HFFc6 (cell line): ENCODE measurements around the gene TMSB10. TPM values are rescaled to one million over a fixed set of nuclear protein-coding genes. Genes with fewer than 3 reads are reported as not detected.

ENCODE experiments used
- DNase-seq: peaks from one replicate; pipeline ENCODE4 v3.0.0-alpha.2; 2018
- H3K27ac Mint-ChIP-seq: 2 replicates; pipeline ENCODE4 v1.8.0; 2020; ENCODE audit warnings: mild to moderate bottlenecking, mixed read lengths
- H3K27me3 Mint-ChIP-seq: 2 replicates; pipeline ENCODE4 v1.8.0; 2021; ENCODE audit warnings: mild to moderate bottlenecking, moderate library complexity, mixed read lengths; ENCODE audit not compliant: insufficient read depth
- H3K36me3 Mint-ChIP-seq: 2 replicates; pipeline ENCODE4 v1.8.0; 2021; ENCODE audit warnings: low read depth, mixed read lengths
- H3K4me1 Mint-ChIP-seq: 2 replicates; pipeline ENCODE4 v1.8.0; 2020; ENCODE audit warnings: low read depth, mixed read lengths
- H3K4me3 Mint-ChIP-seq: 2 replicates; pipeline ENCODE4 v1.8.0; 2020; ENCODE audit warnings: mild to moderate bottlenecking, moderate library complexity, mixed read lengths
- H3K9me3 Mint-ChIP-seq: 2 replicates; pipeline ENCODE4 v1.8.0; 2020; ENCODE audit warnings: mild to moderate bottlenecking, mixed read lengths
- total RNA-seq, 6 experiments: library from RNA; stranded (reverse); fragmentation: NEBNext Ultra II Directional; extraction: Animal tissue kit (Norgen Biotek cat#: 25700); gene quantifications; 2 replicates in 1 of 6; 3 replicates in 5 of 6; pipeline ENCODE4 v1.2.3, GENCODE V29; 2021
- TF ChIP-seq, protein P1 (sequence below): fragments of 200-600 bp; sonication (generic); IDR thresholded peaks from 2 replicates; pipeline ENCODE4 v1.5.0; 2021; ENCODE audit warnings: antibody characterized with exemption, mild to moderate bottlenecking

TMSB10 gene
- total RNA-seq, 6 experiments from 2014 or later = 3,909 to 6,151 (median 5,325) TPM

DNA sequence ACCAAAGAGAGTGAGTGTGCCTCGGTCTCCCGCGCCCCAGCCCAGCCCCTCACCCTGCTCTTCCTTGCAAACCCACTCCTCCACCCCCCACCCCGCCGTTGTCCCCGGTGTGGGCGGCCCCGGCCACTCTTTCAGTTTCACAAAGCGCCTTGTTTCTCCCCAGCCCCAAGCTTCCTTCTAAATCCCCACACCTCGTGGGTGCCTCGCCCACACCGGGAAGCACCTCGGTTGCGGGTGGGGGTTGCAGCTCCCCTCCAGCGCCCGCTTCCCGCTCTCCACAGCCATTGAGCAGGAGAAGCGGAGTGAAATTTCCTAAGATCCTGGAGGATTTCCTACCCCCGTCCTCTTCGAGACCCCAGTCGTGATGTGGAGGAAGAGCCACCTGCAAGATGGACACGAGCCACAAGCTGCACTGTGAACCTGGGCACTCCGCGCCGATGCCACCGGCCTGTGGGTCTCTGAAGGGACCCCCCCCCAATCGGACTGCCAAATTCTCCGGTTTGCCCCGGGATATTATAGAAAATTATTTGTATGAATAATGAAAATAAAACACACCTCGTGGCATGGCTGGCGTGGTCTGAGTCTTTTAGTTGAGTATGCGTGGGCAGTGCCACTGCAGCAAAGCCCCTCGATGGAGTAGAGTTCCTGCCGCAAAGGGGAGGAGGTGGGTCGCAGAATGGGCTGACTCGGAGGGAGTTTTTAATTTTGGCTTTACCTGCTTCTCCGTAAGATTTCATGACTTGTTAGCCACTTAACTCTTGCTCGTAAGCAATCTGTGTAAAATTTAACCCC is 848 bp downstream of the TMSB10 start:
- H3K4me3 Mint-ChIP-seq = peak overlapping the region; percentile 97
- H3K9me3 Mint-ChIP-seq = peaks cover 21% of the 10 kb centered on the region
- TF ChIP-seq, protein P1, sequence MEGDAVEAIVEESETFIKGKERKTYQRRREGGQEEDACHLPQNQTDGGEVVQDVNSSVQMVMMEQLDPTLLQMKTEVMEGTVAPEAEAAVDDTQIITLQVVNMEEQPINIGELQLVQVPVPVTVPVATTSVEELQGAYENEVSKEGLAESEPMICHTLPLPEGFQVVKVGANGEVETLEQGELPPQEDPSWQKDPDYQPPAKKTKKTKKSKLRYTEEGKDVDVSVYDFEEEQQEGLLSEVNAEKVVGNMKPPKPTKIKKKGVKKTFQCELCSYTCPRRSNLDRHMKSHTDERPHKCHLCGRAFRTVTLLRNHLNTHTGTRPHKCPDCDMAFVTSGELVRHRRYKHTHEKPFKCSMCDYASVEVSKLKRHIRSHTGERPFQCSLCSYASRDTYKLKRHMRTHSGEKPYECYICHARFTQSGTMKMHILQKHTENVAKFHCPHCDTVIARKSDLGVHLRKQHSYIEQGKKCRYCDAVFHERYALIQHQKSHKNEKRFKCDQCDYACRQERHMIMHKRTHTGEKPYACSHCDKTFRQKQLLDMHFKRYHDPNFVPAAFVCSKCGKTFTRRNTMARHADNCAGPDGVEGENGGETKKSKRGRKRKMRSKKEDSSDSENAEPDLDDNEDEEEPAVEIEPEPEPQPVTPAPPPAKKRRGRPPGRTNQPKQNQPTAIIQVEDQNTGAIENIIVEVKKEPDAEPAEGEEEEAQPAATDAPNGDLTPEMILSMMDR = no peak
- peaks cover 48% of the 10 kb centered on the region for H3K36me3 Mint-ChIP-seq
- DNase-seq = no peak
- peaks cover 25% of the 10 kb centered on the region for H3K27me3 Mint-ChIP-seq
- H3K27ac Mint-ChIP-seq = peak overlapping the region; percentile 93
- peaks cover 46% of the 10 kb centered on the region for H3K4me1 Mint-ChIP-seq

DNA sequence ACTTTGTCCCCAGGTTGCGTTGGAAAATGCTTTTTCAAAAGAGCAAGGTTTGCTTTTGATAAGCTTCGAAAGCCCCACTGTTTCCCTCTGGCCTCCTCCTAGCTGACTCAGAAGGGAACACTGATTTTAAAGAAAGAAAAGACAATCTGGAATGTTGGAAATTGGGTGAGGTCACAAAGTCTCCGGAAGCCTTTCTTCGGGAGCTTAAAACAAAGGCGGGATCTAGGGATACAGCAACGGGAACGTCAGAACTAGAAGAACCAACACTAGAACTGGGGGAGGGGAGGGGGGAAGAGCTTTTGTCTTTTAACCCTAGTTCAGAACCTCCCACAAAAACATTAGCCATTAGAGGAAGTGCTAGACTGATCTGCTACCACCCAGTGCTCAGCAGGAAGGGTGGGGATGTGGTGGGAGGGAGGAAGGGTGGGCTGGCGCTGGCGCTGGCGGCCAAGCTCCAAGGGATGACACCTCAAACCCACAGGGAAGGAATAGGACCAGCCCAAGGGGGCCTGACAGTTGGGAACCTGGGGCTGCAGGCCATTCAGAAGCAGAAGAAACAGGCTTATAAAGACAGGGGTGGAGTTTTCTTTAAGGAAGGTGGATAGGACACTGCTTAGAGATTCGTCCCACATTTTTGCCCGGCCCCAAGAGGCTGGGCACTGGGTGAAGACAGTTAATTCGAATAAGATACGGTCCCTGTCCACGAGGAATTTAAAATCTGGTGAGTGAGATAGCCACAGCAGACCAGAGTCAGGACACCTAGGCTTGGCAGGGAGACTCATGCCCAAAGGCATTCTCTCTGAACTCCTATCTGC is 1.7 kb downstream of the TMSB10 start:
- peaks cover 42% of the 10 kb centered on the region for H3K36me3 Mint-ChIP-seq
- DNase-seq = peak; percentile 81
- peaks cover 46% of the 10 kb centered on the region for H3K4me1 Mint-ChIP-seq
- TF ChIP-seq, protein P1 = no peak
- H3K4me3 Mint-ChIP-seq = peak overlapping the region; percentile 97
- H3K27me3 Mint-ChIP-seq = peaks cover 25% of the 10 kb centered on the region
- peaks cover 18% of the 10 kb centered on the region for H3K9me3 Mint-ChIP-seq
- H3K27ac Mint-ChIP-seq = peak overlapping the region; percentile 93

DNA sequence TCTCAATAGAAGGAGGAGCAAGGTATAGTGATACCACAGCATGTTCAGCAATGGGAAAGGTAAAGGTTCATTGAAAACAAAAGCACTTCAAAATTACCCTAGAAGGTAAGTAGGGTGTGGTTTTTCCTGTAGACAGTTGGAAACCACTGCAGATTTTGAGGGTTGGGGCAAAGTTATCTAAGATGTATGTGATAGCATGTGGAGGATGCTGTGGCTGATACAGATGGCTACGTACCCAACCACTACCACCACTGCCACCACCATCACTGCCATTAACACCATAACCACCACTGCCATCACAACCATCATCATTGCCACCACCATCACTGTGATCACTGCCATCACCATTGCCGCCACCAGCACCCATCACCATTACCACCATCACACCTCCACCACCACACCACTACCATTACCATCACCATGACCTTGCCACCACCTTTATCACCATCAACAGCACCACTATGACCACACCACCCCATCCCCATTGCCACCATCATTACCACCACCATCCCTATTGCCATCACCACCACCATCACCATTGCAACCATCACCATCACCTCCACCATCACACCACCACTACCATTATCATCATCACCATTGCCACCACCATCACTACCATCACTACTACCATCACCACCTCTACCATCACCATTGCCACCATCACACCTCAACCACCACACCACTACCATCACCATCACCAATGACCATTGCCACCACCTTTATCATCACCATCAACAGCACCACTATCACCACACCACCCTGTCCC is 3.7 kb downstream of the TMSB10 start:
- TF ChIP-seq, protein P1 = no peak
- no peak for DNase-seq
- H3K36me3 Mint-ChIP-seq = peaks cover 42% of the 10 kb centered on the region
- no peak overlapping the region; the same call in 1 of the 2 replicates for H3K4me3 Mint-ChIP-seq
- H3K4me1 Mint-ChIP-seq = peaks cover 37% of the 10 kb centered on the region
- peaks cover 18% of the 10 kb centered on the region for H3K9me3 Mint-ChIP-seq
- H3K27me3 Mint-ChIP-seq = peaks cover 26% of the 10 kb centered on the region
- H3K27ac Mint-ChIP-seq = peak overlapping the region; percentile 25

DNA sequence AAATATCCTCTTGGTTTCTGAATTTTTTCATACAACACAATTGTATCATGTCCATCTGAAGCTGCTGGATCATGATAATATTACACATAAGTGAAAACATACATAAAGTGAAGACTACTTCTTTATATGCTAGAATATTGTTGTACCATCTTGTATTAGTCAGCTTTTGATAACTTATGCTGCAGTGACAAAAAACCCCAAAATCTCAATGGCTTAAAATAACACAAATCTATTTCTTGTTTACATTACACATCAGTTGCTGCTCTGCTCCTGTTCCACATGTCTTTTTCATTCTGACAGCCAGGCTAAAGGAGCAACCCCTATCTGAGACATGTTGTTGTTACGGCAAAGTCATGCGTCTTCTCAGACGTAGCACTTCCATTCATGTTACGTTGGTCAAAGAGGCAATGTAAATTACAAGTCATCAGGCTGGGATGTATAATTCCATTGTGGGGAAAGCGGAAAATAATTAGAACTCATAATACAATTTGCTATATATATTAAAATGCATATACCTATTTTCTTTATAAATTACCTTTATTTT is 5.8 kb downstream of the TMSB10 start:
- no peak for DNase-seq
- Mint-ChIP-seq H3K36me3 (peaks cover 41% of the 10 kb centered on the region), H3K9me3 (peaks cover 18% of the 10 kb centered on the region), H3K4me1 (peaks cover 30% of the 10 kb centered on the region), H3K27ac (no peak overlapping the region), H3K4me3 (no peak overlapping the region), H3K27me3 (peaks cover 19% of the 10 kb centered on the region)
- TF ChIP-seq, protein P1 = no peak

DNA sequence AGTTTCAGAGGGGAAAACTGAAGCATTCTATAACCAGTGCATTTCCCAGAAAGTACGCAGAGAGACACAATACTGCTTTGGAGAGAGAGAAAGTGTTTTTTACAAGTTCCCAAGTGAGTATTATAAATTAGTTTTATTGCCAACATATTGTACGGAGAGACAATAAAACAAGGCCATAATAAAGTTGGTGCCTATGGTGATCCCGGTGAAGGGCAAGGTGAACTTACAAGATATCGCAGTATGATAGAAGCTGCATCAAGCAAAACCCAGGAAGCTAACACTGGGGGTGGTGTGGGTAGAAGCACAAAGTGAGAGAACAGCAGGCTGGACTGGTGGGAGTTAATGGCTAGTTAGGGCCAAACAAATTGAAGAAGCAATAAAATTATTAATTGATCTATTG is 7.5 kb downstream of the TMSB10 start:
- Mint-ChIP-seq H3K36me3 (peaks cover 27% of the 10 kb centered on the region), H3K9me3 (peaks cover 13% of the 10 kb centered on the region), H3K4me1 (peaks cover 18% of the 10 kb centered on the region), H3K27me3 (peaks cover 6% of the 10 kb centered on the region), H3K4me3 (no peak overlapping the region), H3K27ac (no peak overlapping the region)
- no peak for DNase-seq
- TF ChIP-seq, protein P1 = no peak
